GM18861 (cell line): Measurements from ENCODE around the gene RNF141.

ENCODE experiments used
- ATAC-seq: cut with Tn5 transposase; IDR thresholded peaks from one replicate; pipeline ENCODE4 v1.9.1; 2021; ENCODE audit not compliant: unreplicated experiment

The RNF141 gene

GRCh38 chr11:10498426-10499250 is 42.3 kb downstream of the RNF141 start:
- no peak for ATAC-seq

DNA sequence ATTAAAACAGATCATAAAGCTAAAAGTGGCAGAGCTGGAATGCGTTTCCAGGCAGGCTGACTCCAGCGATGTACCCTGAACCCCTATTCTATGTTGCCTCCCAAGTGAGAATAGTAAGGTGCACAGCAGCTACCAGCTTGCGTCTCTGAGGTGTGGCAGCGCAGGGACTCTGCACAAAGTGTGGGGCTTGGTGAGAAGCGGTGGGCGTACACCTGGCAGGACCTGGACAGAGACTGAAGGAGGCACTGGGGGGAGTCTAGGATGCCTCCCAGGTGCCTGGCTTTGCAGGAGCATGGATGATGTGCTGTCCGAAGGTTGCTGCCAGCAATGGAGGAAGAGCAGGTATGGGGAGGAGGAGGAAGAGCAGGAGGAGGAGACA is 43.0 kb downstream of the RNF141 start:
- no peak for ATAC-seq

DNA sequence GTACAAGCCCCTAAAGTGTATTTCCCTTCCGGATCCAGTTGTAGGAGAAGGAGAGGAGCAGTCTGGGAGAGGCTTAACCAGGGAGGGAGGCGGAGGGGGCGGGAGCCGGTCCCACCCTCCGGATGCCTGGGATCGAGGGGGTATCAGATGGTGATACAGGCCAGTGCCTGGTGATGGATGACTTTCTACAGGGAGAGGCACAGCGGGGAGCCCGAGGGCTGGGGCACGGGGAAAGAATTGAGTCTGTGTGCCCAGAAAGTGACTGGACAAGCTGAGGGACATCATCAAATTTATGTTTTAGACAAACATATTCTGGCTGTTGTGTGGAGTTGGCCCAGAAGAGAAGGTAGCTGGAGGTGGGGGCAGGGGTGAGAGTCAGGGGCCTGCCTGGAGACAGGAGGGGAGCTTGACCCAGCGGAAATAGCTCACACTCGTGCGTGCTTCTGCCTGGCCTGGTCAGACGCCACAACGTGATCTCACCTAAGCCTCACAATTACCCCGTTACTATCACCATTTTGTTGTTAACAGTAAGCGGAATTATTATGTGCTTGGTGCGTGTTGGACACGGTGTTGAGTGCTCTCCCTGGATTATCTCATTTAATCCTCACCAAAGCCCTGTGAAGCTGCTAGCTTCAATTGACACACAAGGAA is 43.5 kb downstream of the RNF141 start:
- ATAC-seq, result no peak

DNA sequence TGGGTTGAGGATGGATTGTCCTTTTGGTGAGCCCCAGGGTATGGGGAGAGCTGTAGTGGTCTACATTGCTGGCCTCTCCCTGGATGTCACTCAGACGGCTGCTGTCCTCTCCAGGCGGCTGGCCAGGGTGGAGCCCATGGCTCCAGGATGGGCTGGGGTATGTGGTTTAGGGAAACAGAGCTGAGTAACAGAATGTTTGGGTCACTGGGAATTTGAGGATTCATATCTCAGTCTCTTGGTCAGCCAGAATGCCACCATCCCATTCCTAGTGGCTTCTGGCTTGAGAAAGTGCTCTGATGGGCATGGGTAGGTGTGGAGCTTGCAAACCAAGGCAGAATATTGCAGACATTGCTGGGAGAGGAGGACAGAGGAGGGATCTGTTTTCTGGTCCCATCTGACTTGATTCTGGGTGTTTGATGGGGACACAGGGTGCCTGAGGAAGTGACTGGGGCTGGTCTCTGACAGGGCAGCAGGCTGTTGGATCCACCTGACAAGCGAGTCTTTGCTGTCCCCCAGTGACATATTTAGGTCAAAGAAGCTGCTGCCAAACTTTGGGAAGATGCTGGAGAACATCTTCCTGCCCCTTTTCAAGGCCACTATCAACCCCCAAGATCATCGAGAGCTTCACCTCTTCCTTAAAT is 44.6 kb downstream of the RNF141 start:
- no peak for ATAC-seq

GRCh38 chr11:10495464-10495786 is 45.6 kb downstream of the RNF141 start:
- ATAC-seq, result no peak

- no peak for ATAC-seq
These were observed 46.1 kb downstream of the RNF141 start for GRCh38 chr11:10494636-10495463.

DNA sequence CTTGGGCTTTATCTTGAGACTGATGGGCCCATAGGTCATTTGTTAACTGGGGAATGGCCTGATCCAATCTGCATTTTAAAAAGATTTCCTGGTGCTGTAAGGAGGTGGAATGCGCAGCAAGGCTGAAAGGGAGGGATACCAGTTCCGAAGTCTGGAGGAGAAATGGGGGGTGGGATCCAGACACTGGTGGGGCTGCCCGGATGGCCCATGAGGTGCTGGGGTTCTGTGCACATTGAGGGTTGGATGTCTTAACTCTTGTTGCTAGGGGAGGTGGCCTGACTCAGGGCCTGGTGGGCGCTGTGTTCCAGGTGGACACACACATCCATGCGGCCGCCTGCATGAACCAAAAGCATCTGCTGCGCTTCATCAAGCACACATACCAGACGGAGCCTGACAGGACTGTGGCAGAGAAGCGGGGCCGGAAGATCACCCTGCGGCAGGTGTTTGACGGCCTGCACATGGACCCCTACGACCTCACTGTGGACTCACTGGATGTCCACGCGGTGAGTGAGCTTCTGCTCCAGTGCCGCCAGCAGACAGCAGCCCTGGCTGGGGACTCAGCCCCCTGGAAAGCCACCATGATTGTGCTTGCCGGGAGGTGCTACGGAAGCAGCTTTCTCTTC is 47.8 kb downstream of the RNF141 start:
- no peak for ATAC-seq

DNA sequence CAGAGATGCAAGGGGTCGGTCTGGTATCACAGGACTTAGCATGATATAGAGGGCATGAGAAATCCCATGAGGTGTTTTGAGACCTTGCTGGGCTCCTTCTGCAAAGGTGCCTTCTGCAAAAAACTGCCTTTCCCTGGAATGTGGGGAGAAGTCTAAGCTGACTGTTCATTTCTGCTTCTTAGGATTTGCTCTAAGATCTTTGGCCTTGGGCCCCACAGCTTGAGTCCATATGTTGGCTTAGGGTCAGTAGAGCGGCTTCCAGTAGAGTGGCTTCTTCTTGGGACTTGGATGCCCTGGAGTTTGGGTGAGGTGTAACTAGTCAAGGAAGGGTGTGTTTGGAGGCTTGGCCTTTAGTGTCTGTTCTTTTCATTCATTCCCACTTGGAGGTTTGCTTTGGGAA is 48.9 kb downstream of the RNF141 start:
- no peak for ATAC-seq

DNA sequence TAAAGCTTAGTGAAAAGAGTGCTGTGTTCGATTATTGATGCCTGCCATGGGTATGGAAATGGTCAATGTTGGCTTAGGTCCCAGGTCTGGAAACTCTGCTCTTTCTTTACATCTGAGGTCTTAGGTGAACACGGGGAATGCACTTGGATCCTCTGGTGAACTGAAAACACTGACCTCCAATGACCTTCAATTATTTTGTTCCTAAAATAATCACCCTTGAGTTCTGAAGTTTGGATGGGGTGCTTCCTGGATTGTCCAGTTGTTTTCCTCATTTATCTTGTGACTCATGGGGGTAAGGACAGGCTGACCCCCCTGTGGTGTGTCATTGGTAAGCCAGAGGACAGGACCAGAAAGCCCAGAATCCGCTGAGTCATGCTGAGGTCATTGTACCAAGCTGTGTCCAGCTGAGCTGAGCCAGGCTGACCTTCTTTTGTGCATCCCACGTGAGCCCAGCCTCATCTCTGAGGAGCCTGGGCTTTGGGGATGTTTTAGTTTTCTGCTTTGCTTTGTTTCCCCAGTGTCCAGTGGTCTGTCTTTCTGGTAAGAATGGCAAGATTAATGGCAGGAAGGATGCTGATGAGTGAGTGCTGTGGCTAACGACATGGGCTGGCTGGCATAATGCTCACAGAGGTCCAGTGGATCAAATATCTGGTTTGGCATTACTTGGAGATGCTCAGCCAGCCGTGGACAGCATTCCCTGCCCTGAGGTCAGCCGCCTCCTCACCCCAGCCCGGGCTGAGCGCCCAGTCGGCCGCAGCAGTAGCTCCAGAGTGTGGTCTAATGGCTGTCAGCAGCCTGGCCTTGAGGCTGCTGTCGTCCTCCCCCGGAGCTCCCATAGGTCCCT is 50.4 kb downstream of the RNF141 start:
- ATAC-seq, result no peak

- no peak for ATAC-seq
These were observed 51.0 kb downstream of the RNF141 start for GRCh38 chr11:10490032-10490397.

DNA sequence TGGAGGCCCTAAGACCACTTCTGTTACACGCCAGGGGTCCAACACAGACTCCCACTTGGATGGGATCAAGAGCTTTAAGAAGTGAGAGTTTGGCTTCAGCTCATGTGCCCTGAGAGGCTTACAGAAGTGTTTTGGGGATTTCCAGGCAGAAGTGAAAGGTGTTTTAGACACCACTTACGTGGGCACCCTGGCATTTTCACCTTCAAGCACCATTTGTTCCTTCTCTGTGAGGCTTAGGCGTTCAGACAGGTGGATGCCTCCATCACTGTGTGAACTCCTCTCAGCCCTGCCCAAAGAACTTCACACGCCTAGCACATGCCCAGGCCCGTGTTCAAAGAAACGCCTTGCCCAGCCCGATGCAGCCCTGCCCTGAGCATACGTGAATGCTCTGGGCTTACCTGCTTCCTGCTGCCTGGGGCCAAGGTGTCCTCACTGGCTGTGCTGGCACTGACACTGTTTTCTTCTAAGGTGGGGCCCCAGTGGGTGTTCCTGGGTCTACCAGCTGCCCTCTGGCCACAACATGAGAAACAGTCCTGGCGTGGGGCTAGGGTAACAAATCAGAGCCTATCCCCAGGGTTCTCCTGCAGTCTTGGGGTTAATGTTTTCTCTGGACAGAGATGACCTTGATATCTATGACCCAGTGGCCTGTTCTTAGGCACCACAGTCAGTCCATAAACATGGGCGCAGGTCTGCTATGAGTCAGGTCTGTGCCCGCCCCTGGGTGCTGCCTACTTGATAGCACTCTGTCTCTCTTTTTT is 51.9 kb downstream of the RNF141 start:
- no peak for ATAC-seq

- no peak for ATAC-seq
These were observed 52.7 kb downstream of the RNF141 start for GRCh38 chr11:10488121-10488933.

DNA sequence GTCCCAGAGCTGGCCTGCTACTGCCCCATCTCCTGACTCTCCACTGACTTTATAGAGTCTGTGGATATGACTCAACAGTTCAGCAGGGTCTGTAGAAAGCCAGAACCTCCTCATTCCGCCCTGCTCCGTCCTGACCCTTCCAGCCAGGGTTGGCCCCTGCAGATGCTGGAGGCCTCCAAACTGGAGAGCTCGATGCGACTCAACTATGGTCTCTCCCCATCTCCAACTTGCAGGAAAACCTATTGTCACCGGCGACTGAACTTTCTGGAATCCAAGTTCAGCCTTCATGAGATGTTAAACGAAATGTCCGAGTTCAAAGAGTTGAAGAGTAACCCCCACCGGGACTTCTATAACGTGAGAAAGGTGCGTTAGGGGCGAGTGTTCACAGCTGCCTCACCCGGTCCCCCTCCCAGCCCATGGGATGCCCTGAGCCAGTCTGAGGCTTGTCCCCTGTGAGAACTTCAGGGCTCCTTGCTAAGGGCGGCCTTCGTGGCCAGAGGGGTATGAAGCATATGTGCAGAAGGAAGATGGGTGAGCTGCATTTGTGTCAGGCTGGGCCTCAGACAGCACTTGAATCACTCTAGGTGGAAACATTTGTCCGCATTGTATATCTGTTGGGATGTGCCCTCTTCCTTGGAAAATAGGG is 53.9 kb downstream of the RNF141 start:
- no peak for ATAC-seq

DNA sequence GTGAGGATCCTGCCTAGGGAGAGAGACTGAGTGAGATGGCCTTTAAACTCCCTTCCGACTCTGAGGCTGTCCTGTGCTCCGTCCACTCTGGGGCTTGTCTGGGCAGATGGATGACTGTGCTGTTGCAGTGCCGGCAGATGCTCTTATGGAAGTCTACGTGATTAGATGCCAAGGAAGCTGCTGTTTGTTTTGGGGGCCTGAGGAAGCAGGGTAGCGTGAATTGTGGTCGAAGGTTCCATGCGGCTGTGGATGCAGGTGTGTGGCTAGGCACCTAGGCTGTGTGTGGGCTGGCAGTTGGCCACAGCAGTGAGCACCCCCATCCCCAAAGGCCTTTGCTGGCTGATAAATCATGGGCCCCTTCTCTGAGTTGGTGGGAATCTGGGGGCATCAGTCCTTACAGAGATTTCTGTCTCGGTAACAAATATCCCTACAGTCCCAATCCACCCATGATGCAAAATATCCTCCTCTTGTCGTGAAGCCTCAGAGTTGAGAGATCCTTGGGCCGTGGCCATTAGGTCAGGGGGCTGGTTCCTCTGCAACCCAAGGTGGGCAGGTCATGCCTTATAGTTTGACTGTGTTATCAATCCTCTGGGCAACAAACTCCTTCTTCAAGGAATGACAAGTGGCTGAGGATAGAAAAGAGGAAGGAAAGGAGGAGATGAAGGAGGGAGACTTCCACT is 54.7 kb downstream of the RNF141 start:
- no peak for ATAC-seq

DNA sequence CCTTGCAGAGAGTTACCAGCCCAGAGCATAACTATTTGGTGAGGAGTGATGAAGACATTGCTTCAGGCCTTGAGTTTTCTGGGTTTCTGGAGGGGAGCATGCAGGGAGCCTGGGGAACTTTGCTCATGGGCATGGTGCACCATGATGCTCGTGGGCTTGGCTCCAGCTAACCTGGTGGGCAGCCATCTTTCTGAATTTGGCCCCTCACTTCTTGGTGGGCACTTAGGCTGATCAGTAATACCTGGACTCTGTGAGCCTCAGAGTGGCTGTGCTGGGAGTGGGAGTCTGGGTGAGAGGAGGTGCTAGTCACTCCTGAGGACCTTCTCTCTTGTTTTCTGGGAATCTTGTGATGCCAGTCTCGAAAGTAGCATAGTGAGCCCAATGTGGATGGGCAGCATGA is 55.3 kb downstream of the RNF141 start:
- ATAC-seq, result no peak

DNA sequence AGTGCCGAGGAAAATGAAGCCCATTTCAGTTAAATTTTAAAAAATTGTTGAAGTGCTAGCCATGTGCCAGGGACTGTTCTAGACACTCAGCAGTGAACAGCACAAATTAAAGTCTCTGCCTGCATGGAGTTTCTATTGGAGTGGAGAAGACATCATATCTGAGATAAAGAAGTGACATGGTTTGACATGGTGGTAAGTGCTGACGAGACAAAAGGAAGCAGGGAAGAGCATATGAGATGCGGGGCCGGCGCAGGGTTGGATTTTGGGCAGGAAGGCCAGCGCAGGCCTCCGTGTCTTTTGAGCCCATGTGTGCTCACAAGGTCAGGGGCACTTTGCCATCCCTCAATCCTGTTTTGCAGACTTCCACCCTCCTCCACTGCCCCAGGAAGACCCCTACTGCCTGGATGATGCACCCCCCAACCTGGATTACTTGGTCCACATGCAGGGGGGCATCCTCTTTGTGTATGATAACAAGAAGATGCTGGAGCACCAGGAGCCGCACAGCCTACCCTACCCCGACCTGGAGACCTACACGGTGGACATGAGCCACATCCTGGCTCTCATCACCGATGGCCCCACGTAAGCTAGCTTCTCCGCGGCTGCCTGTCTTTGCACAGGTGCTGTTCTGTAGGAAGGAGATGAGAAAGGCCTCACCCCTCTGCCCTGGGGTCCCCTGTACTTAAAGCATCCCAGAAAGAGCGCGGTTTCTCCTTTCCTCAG is 56.4 kb downstream of the RNF141 start:
- no peak for ATAC-seq

DNA sequence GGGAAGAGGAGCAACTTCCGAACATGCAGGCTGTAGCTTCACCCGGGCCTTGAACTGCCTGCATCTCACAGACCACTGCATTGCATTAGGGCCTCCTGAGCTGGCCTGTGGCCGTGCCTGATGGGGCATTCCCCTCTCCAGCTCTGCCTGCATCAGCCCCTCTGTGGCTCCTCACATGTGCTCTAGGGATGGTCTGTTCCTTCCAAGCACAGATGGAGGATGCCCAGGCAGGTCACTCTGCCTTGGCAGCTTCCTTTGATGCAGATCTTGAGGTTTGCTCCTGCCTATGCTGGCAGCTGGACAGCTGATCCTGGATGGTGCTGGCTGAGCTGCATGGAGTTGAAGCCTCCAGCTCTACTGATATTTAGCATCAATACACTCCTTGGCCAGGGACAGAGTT is 57.4 kb downstream of the RNF141 start:
- ATAC-seq, result no peak
